Activated CD8-positive, alpha-beta T cell treated with anti-CD3 and anti-CD28 coated beads for 36 hours (primary cell): ENCODE measurements around the gene GNA12. TPM values are rescaled to one million over a fixed set of nuclear protein-coding genes. Genes with fewer than 3 reads are reported as not detected.
"Not testable (repeated sequence)": the region's sequence is repeated elsewhere in the genome, so short reads cannot be mapped to it uniquely, and the experiment has no call there.

ENCODE experiments used
- ATAC-seq: fragments of 200-7000 bp; cut with Tn5 transposase; one replicate; pipeline ENCODE4 v1.10.0; 2021; ENCODE audit warnings: mild to moderate bottlenecking, moderate library complexity
- CTCF ChIA-PET: fragments of 350-600 bp; sonication (Branson Sonifier 250); formaldehyde crosslinking; loops from one replicate; lab custom pipeline; 2021; ENCODE audit warnings: antibody characterized with exemption; lab: Charles Lee
- POLR2A ChIA-PET: fragments of 350-600 bp; sonication (Branson Sonifier 250); formaldehyde crosslinking; loops from one replicate; lab custom pipeline; 2021; ENCODE audit warnings: antibody characterized with exemption; lab: Charles Lee
- DNase-seq: peaks from one replicate; pipeline ENCODE4 v3.0.0-alpha.2; 2020
- H3K27ac Mint-ChIP-seq: one replicate; pipeline ENCODE4 v1.8.0; 2021; ENCODE audit warnings: mild to moderate bottlenecking, mixed read lengths
- H3K27me3 Mint-ChIP-seq: one replicate; pipeline ENCODE4 v1.8.0; 2021; ENCODE audit warnings: mixed read lengths
- H3K36me3 Mint-ChIP-seq: one replicate; pipeline ENCODE4 v1.8.0; 2021; ENCODE audit warnings: low read depth, mixed read lengths
- H3K4me1 Mint-ChIP-seq: one replicate; pipeline ENCODE4 v1.8.0; 2021; ENCODE audit warnings: low read depth, mixed read lengths
- H3K4me3 Mint-ChIP-seq: one replicate; pipeline ENCODE4 v1.8.0; 2021; ENCODE audit warnings: mild to moderate bottlenecking, moderate library complexity, mixed read lengths
- H3K9me3 Mint-ChIP-seq: one replicate; pipeline ENCODE4 v1.8.0; 2021; ENCODE audit warnings: mixed read lengths
- intact Hi-C: fragments of 100-400 bp; cut with micrococcal nuclease; formaldehyde crosslinking; loops from one replicate; pipeline ENCODE4 v1.10.0; 2022
- total RNA-seq, 2 experiments: library from RNA; stranded (reverse); gene quantifications; one replicate each; pipeline ENCODE4 v1.2.3, GENCODE V29; 2021
- TF ChIP-seq, protein P1 (sequence below): fragments of 200-600 bp; IDR thresholded peaks from one replicate; pipeline ENCODE4 v1.8.0; 2022; ENCODE audit warnings: antibody characterized with exemption, mild to moderate bottlenecking

Gene GNA12
- total RNA-seq, 2 experiments from 2014 or later = 21.0 to 21.1 TPM

DNA sequence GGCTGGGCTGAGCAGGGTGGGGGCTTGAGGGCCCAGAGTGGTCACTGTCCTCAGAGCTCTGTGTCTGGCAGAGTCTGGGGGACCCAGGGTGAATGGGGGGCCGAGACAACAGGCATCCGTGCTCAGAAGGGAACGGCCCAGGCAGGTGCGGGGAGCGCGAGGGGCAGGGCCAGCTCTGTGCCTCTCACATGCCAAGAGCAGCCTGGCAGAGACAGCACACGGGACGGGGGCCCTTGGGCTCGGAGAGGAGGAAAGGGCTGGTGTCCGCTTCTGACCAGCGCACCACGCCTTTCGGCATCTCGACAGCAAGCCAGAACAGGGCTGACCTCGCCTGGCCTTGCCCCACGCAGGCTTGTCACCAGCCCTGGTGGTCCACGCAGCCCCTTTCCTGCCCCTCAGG is 142.7 kb downstream of the GNA12 start:
- ATAC-seq = no peak
- TF ChIP-seq, protein P1, sequence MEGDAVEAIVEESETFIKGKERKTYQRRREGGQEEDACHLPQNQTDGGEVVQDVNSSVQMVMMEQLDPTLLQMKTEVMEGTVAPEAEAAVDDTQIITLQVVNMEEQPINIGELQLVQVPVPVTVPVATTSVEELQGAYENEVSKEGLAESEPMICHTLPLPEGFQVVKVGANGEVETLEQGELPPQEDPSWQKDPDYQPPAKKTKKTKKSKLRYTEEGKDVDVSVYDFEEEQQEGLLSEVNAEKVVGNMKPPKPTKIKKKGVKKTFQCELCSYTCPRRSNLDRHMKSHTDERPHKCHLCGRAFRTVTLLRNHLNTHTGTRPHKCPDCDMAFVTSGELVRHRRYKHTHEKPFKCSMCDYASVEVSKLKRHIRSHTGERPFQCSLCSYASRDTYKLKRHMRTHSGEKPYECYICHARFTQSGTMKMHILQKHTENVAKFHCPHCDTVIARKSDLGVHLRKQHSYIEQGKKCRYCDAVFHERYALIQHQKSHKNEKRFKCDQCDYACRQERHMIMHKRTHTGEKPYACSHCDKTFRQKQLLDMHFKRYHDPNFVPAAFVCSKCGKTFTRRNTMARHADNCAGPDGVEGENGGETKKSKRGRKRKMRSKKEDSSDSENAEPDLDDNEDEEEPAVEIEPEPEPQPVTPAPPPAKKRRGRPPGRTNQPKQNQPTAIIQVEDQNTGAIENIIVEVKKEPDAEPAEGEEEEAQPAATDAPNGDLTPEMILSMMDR = no peak
- peaks cover 10% of the 10 kb centered on the region for H3K27me3 Mint-ChIP-seq
- H3K4me3 Mint-ChIP-seq = no peak overlapping the region
- H3K4me1 Mint-ChIP-seq = peaks cover 23% of the 10 kb centered on the region
- H3K36me3 Mint-ChIP-seq = no peaks in the 10 kb centered on the region
- ChIA-PET CTCF (interaction anchor here (1.3 to 6.3 kb wide), 2 partner anchors 8 to 12 kb away, joined by 3 to 92 read pairs; no protein-coding TSS in a partner anchor), POLR2A (interaction anchor here (0.9 to 3.2 kb wide), 2 partner anchors 9 to 19 kb away, joined by 3 to 17 read pairs; no protein-coding TSS in a partner anchor)
- no peak overlapping the region for H3K27ac Mint-ChIP-seq
- DNase-seq = no peak
- intact Hi-C loops = no loop called here
- H3K9me3 Mint-ChIP-seq = no peaks in the 10 kb centered on the region

GRCh38 chr7:2700141-2700850 is 143.8 kb downstream of the GNA12 start:
- ATAC-seq = no peak
- no peak for DNase-seq
- ChIA-PET POLR2A (interaction anchor here (0.8 to 3.2 kb wide), 4 partner anchors 10 to 33 kb away, joined by 3 to 17 read pairs (median 4); no protein-coding TSS in a partner anchor), CTCF (interaction anchor here (2.0 to 6.3 kb wide), 3 partner anchors 10 to 29 kb away, joined by 11 to 92 read pairs (median 33); no protein-coding TSS in a partner anchor)
- Mint-ChIP-seq H3K27ac (no peak overlapping the region), H3K4me3 (no peak overlapping the region), H3K4me1 (peaks cover 23% of the 10 kb centered on the region), H3K9me3 (no peaks in the 10 kb centered on the region), H3K27me3 (peaks cover 10% of the 10 kb centered on the region), H3K36me3 (no peaks in the 10 kb centered on the region)
- TF ChIP-seq, protein P1 = no peak
- intact Hi-C loops = no loop called here

DNA sequence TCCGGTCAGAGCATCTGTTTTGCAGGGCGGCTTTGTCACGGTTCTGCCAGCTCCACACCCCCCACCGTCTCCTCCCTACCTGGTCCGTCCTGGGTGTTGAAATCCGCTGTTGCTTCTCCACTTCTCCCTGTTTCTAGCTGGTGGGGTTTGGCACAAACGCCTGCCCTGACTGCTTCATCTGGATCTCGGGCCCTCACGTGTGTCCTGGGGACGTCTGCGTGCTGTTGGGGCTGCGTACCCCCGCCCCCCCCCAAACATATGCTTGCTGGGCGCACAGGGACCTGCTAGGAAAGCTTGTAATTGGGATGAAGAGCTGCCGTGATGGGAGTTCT is 144.9 kb downstream of the GNA12 start:
- Mint-ChIP-seq H3K4me3 (peak overlapping the region; percentile 10), H3K9me3 (no peaks in the 10 kb centered on the region), H3K27me3 (peaks cover 10% of the 10 kb centered on the region), H3K36me3 (no peaks in the 10 kb centered on the region), H3K27ac (peak overlapping the region; percentile 54), H3K4me1 (peaks cover 23% of the 10 kb centered on the region)
- intact Hi-C loops = no loop called here
- no peak for ATAC-seq
- CTCF ChIA-PET = interaction anchor here (0.9 to 6.3 kb wide), 13 partner anchors 9 to 248 kb away, joined by 3 to 92 read pairs (median 5); no protein-coding TSS in a partner anchor
- TF ChIP-seq, protein P1 = no peak
- no peak for DNase-seq
- POLR2A ChIA-PET = interaction anchor here (0.8 to 3.2 kb wide), 4 partner anchors 11 to 28 kb away, joined by 3 to 17 read pairs (median 4); no protein-coding TSS in a partner anchor

DNA sequence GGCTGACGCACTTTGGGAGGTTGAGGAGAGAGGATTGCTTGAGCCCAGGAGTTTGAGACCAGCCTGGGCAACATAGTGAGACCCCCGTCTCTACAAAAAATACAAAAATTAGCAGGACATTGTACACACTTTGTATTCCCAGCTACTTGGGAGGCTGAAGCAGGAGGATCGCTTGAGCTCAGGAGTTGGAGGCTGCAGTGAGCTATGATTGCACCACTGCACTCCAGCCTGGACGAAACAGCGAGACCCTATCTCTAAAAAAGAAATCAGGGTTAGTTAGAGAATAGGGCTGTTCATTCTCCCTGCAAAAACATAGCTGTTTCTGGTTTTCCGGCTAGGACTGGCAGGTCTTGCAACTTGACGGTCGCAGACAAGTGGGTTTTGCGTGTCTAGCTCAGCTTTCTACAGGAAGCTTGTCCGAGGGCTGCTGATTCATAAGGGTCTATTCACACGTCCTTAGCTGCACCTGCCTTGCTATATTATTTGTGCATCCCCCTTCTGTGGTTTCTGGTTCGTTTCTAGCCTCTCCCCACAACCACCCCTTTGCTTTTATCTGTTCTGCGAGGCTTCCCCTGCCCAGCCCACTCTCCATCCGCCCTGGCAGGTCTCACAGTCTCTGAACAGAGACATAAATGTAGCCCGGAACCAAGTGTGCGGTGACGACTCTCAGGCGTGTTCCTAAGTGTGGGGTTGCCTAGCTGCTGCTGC is 145.4 kb downstream of the GNA12 start:
- Mint-ChIP-seq H3K36me3 (no peaks in the 10 kb centered on the region), H3K4me1 (peaks cover 23% of the 10 kb centered on the region), H3K9me3 (no peaks in the 10 kb centered on the region), H3K27me3 (peaks cover 10% of the 10 kb centered on the region), H3K27ac (peak overlapping the region; percentile 54), H3K4me3 (no peak overlapping the region)
- intact Hi-C loops = no loop called here
- TF ChIP-seq, protein P1 = no peak
- CTCF ChIA-PET = interaction anchor here (0.9 to 6.3 kb wide), 13 partner anchors 9 to 247 kb away, joined by 3 to 92 read pairs (median 5); no protein-coding TSS in a partner anchor
- POLR2A ChIA-PET = interaction anchor here (0.6 to 3.2 kb wide), 6 partner anchors 11 to 126 kb away, joined by 3 to 17 read pairs (median 4); no protein-coding TSS in a partner anchor
- peak; percentile 94 for DNase-seq
- ATAC-seq = peak; percentile 94

DNA sequence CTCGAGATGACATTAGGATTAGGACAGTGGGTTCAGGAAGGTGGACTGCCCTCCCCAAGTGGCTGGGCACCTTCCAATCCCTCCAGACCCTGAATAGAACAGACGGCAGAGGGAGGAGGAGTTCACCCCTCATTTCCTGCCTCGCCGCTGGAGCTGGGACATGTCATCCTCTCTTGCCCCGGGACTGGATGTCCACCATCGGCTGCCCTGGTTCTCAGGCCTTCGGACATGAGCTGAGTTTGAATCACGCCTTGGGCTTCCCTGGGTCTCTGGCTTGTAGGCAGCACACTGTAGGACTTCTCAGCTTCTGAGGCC is 150.0 kb downstream of the GNA12 start:
- Mint-ChIP-seq H3K4me1 (peaks cover 13% of the 10 kb centered on the region), H3K27me3 (peaks cover 22% of the 10 kb centered on the region)
- H3K9me3 Mint-ChIP-seq, DNase-seq, H3K4me3 Mint-ChIP-seq, intact Hi-C loops, ATAC-seq, H3K36me3 Mint-ChIP-seq, H3K27ac Mint-ChIP-seq, POLR2A ChIA-PET: not testable (repeated sequence)
- CTCF ChIA-PET = interaction anchor here (2.0 to 5.1 kb wide), 2 partner anchors 16 to 23 kb away, joined by 11 to 35 read pairs; no protein-coding TSS in a partner anchor

DNA sequence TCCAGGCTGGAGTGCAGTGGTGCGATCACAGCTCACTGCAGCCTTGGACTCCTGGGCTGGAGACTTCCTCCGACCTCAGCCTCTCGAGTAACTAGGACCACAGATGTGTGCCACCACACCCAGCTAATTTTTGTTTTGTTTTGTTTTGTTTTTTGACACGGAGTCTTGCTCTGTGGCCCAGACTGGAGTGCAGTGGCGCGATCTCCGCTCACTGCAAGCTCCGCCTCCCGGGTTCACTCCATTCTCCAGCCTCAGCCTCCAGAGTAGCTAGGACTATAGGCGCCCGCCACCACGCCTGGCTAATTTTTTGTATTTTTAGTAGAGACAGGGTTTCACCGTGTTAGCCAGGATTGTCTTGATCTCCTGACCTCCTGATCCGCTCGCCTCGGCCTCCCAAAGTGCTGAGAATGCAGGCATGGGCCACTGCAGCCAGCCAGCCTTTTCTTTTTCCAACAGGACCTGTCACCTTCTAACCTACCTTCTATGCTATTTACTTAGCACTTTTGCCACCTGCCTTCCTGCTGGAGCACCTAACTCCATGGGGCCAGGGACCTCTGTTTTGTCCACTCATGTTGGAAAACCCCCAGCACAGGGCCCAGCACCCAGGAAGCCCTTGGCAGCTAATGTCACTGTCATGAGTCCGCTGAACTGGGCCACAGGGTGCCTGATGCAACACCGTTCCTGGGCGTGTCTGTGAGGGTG is 150.5 kb downstream of the GNA12 start:
- H3K27ac Mint-ChIP-seq, H3K4me3 Mint-ChIP-seq, H3K36me3 Mint-ChIP-seq, intact Hi-C loops, POLR2A ChIA-PET, DNase-seq, ATAC-seq, H3K9me3 Mint-ChIP-seq: not testable (repeated sequence)
- Mint-ChIP-seq H3K27me3 (peaks cover 27% of the 10 kb centered on the region), H3K4me1 (peaks cover 13% of the 10 kb centered on the region)
- CTCF ChIA-PET = interaction anchor here (1.6 to 5.1 kb wide), 3 partner anchors 10 to 22 kb away, joined by 4 to 35 read pairs (median 11); no protein-coding TSS in a partner anchor
